SK-N-SH treated with all-trans-retinoic acid at 6 μM for 48 hours (cell line): ENCODE measurements around the gene TRIM46.

ENCODE experiments used
- BACH2 ChIP-seq: fragments of 250-450 bp; sonication (Bioruptor Pico); IDR thresholded peaks from 2 replicates; pipeline ENCODE4 v1.9.0; 2021; ENCODE audit warnings: mild to moderate bottlenecking, borderline replicate concordance
- GLIS3 ChIP-seq: fragments of 250-450 bp; sonication (Bioruptor Pico); IDR thresholded peaks from 2 replicates; pipeline ENCODE4 v1.5.0; 2020; ENCODE audit warnings: mild to moderate bottlenecking, moderate library complexity
- ISL1 ChIP-seq: fragments of 250-450 bp; sonication (Bioruptor Pico); IDR thresholded peaks from 2 replicates; pipeline ENCODE4 v2.1.2; 2022; ENCODE audit warnings: mild to moderate bottlenecking, moderate library complexity
- PPARA ChIP-seq: fragments of 250-450 bp; sonication (Bioruptor Pico); IDR thresholded peaks from 2 replicates; pipeline ENCODE4 v1.5.0; 2020; ENCODE audit warnings: mild to moderate bottlenecking, borderline replicate concordance
- RARB ChIP-seq: fragments of 250-450 bp; sonication (Bioruptor Pico); IDR thresholded peaks from 2 replicates; pipeline ENCODE4 v1.8.0; 2021; ENCODE audit warnings: mild to moderate bottlenecking, moderate library complexity
- ZC3H10 ChIP-seq: fragments of 250-450 bp; sonication (Bioruptor Pico); IDR thresholded peaks from 2 replicates; pipeline ENCODE4 v1.5.1; 2021; ENCODE audit warnings: mild to moderate bottlenecking, moderate library complexity
- ZFP3 ChIP-seq: fragments of 250-450 bp; sonication (Bioruptor Pico); IDR thresholded peaks from 2 replicates; pipeline ENCODE4 v1.5.0; 2020; ENCODE audit warnings: mild to moderate bottlenecking, moderate library complexity
- ZNF565 ChIP-seq: fragments of 450-650 bp; formaldehyde crosslinking; conservative IDR thresholded peaks from 2 replicates; pipeline ENCODE4 v1.5.0; 2020; ENCODE audit warnings: low read depth, mild to moderate bottlenecking, moderate library complexity
- ZNF70 ChIP-seq: fragments of 450-650 bp; formaldehyde crosslinking; IDR thresholded peaks from 2 replicates; pipeline ENCODE4 v1.5.0; 2020; ENCODE audit warnings: mild to moderate bottlenecking, moderate library complexity
- ZNF8 ChIP-seq: fragments of 450-650 bp; formaldehyde crosslinking; IDR thresholded peaks from 2 replicates; pipeline ENCODE4 v1.5.0; 2020; ENCODE audit warnings: mild to moderate bottlenecking, moderate library complexity
- TF ChIP-seq, protein P1 (sequence below): fragments of 250-450 bp; sonication (Bioruptor Pico); IDR thresholded peaks from 2 replicates; pipeline ENCODE4 v1.8.0; 2020; ENCODE audit warnings: mild to moderate bottlenecking, moderate library complexity, borderline replicate concordance
- TF ChIP-seq, protein P2 (sequence below): fragments of 250-450 bp; sonication (Bioruptor Pico); IDR thresholded peaks from 2 replicates; pipeline ENCODE4 v1.5.0; 2020; ENCODE audit warnings: mild to moderate bottlenecking, moderate library complexity
- TF ChIP-seq, protein P3 (sequence below): fragments of 250-450 bp; sonication (Bioruptor Pico); IDR thresholded peaks from 2 replicates; pipeline ENCODE4 v1.5.1; 2021; ENCODE audit warnings: mild to moderate bottlenecking, moderate library complexity

DNA sequence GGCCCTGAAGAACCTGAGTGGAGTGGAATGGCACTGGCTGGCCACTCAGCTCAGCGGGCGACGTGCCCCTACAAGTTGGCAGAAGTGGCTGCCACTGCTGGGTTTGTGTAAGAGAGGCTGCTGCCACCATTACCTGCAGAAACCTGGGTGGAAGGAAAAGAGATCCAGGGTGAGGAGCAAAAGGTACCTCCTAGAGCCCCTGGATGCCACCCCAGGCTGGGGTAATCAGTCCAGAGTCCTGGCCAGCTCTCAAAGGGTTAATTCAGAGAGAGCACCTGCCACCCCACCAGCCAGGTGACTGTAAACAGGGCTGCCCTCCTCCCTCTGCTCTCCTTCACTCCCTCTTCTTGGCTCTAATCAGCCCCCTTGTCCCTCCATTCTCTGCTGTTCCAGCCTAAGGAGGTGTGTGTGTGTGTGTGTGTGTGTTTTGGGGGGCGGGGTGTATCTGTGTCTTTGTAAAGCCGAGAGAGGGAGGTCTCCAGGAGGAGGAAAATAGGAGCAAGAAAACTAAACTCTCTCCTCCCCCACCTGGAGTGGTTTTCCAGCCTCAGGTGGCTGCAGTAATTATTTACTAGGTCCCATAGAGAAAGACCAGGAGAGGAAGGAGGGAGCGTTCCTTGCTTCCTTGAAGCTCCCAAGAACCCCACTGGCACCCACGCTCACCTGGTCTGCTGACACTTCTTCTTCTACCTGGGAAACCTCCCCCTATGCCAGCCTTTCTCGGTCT lies 12.6 kb downstream of the TRIM46 start:
- TF ChIP-seq, protein P1, sequence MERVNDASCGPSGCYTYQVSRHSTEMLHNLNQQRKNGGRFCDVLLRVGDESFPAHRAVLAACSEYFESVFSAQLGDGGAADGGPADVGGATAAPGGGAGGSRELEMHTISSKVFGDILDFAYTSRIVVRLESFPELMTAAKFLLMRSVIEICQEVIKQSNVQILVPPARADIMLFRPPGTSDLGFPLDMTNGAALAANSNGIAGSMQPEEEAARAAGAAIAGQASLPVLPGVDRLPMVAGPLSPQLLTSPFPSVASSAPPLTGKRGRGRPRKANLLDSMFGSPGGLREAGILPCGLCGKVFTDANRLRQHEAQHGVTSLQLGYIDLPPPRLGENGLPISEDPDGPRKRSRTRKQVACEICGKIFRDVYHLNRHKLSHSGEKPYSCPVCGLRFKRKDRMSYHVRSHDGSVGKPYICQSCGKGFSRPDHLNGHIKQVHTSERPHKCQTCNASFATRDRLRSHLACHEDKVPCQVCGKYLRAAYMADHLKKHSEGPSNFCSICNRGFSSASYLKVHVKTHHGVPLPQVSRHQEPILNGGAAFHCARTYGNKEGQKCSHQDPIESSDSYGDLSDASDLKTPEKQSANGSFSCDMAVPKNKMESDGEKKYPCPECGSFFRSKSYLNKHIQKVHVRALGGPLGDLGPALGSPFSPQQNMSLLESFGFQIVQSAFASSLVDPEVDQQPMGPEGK = no peak
- no peak for TF ChIP-seq RARB (CRISPR knock-in tag)
- no peak for TF ChIP-seq GLIS3
- TF ChIP-seq BACH2 (CRISPR knock-in tag) = no peak
- TF ChIP-seq, protein P2, sequence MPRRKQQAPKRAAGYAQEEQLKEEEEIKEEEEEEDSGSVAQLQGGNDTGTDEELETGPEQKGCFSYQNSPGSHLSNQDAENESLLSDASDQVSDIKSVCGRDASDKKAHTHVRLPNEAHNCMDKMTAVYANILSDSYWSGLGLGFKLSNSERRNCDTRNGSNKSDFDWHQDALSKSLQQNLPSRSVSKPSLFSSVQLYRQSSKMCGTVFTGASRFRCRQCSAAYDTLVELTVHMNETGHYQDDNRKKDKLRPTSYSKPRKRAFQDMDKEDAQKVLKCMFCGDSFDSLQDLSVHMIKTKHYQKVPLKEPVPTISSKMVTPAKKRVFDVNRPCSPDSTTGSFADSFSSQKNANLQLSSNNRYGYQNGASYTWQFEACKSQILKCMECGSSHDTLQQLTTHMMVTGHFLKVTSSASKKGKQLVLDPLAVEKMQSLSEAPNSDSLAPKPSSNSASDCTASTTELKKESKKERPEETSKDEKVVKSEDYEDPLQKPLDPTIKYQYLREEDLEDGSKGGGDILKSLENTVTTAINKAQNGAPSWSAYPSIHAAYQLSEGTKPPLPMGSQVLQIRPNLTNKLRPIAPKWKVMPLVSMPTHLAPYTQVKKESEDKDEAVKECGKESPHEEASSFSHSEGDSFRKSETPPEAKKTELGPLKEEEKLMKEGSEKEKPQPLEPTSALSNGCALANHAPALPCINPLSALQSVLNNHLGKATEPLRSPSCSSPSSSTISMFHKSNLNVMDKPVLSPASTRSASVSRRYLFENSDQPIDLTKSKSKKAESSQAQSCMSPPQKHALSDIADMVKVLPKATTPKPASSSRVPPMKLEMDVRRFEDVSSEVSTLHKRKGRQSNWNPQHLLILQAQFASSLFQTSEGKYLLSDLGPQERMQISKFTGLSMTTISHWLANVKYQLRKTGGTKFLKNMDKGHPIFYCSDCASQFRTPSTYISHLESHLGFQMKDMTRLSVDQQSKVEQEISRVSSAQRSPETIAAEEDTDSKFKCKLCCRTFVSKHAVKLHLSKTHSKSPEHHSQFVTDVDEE (CRISPR knock-in tag) = no peak
- no peak for TF ChIP-seq ZNF70 (CRISPR knock-in tag)
- TF ChIP-seq ZFP3 (CRISPR knock-in tag) = no peak
- no peak for TF ChIP-seq ISL1 (CRISPR knock-in tag)
- TF ChIP-seq ZNF8 (CRISPR knock-in tag) = no peak
- TF ChIP-seq ZC3H10 = no peak
- TF ChIP-seq, protein P3, sequence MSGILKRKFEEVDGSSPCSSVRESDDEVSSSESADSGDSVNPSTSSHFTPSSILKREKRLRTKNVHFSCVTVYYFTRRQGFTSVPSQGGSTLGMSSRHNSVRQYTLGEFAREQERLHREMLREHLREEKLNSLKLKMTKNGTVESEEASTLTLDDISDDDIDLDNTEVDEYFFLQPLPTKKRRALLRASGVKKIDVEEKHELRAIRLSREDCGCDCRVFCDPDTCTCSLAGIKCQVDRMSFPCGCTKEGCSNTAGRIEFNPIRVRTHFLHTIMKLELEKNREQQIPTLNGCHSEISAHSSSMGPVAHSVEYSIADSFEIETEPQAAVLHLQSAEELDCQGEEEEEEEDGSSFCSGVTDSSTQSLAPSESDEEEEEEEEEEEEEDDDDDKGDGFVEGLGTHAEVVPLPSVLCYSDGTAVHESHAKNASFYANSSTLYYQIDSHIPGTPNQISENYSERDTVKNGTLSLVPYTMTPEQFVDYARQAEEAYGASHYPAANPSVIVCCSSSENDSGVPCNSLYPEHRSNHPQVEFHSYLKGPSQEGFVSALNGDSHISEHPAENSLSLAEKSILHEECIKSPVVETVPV = no peak
- TF ChIP-seq PPARA = no peak
- no peak for TF ChIP-seq ZNF565 (CRISPR knock-in tag)
